ENCODE data around the gene ALPP. TPM values are rescaled to one million over a fixed set of nuclear protein-coding genes. Genes with fewer than 3 reads are reported as not detected.

The ALPP gene
- polyA plus RNA-seq, 1 donor from 2014 or later = not detected

GRCh38 chr2:232418466-232419244 lies 40.1 kb downstream of the ALPP start:
- no peaks in the 10 kb centered on the region for H4K20me1 ChIP-seq (ENCODE audit: insufficient read depth)

More at GRCh38 chr2:232418466-232419244, 40.1 kb downstream of the ALPP start:
- no peaks in the 10 kb centered on the region for H3K36me3 ChIP-seq (ENCODE audit: insufficient read depth, low read length)
- no peak overlapping the region for H3K27ac ChIP-seq (ENCODE audit: low read length)
- H3K4me3 ChIP-seq (ENCODE audit: low read length) = peak overlapping the region; percentile 69
- H3K4me2 ChIP-seq (ENCODE audit: low read length) = peak overlapping the region; percentile 51
- no peak overlapping the region for H2AFZ ChIP-seq (ENCODE audit: low read depth, low read length)
- H3K9me2 ChIP-seq (ENCODE audit: insufficient read depth, low read length) = no peaks in the 10 kb centered on the region
- no peaks in the 10 kb centered on the region for H3F3A ChIP-seq (ENCODE audit: insufficient read depth, low read length, poor library complexity, severe bottlenecking)
- no peak for TF ChIP-seq CTCF (IDR thresholded peaks at IDR 0.05; ENCODE audit: poor library complexity, severe bottlenecking)
- no peak for TF ChIP-seq EP300 (conservative IDR thresholded peaks at IDR 0.05; ENCODE audit: poor library complexity, severe bottlenecking)
- no peak for TF ChIP-seq MXI1 (conservative IDR thresholded peaks at IDR 0.05; ENCODE audit: poor library complexity, severe bottlenecking)
- TF ChIP-seq TAF1 (IDR thresholded peaks at IDR 0.05; ENCODE audit: low read depth) = no peak
- no peak for TF ChIP-seq RAD21 (conservative IDR thresholded peaks at IDR 0.05)
- TF ChIP-seq EZH2 (IDR thresholded peaks at IDR 0.05; ENCODE audit: borderline replicate concordance, insufficient read depth, low read length, poor library complexity, severe bottlenecking) = no peak
- no peak for TF ChIP-seq SMC3 (conservative IDR thresholded peaks at IDR 0.05; ENCODE audit: poor library complexity)
- TF ChIP-seq POLR2AphosphoS5 (IDR thresholded peaks at IDR 0.05) = no peak
- TF ChIP-seq REST (IDR thresholded peaks at IDR 0.05; ENCODE audit: borderline replicate concordance) = no peak
- H3K27me3 ChIP-seq (ENCODE audit: insufficient read depth, low read depth, low read length) = peaks cover 65% of the 10 kb centered on the region
- peak overlapping the region; percentile 34 for H3K9ac ChIP-seq (ENCODE audit: low read length)
- peaks cover 17% of the 10 kb centered on the region for H3K9me3 ChIP-seq (ENCODE audit: low read length)
- H3K79me2 ChIP-seq (replicated peaks; ENCODE audit: insufficient read depth, low read length) = no peaks in the 10 kb centered on the region

Measured in neural cell (in vitro differentiated cells).